ENCODE results near the gene JKAMP.

JKAMP gene

DNA sequence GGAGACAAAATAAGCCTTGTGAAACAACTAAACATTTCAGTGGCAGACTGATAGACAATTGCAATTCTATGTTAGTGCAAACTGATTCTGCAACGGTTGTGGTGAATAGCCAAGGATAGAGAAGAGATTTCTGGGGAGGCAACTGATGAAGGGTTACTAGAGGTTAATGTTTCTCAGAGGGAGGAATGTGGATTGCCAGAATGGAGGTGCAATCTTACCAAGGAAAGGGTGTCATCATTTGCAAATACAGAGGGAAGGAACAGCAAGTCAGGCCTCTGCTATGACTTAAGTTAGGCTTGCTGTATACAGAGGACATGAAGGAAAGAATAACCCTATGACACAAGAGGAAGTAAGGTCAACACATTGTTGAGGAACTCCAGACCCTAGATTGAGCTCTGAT is 56.5 kb downstream of the JKAMP start:
- DNase-seq (ENCODE audit: low spot score), result no peak

DNA sequence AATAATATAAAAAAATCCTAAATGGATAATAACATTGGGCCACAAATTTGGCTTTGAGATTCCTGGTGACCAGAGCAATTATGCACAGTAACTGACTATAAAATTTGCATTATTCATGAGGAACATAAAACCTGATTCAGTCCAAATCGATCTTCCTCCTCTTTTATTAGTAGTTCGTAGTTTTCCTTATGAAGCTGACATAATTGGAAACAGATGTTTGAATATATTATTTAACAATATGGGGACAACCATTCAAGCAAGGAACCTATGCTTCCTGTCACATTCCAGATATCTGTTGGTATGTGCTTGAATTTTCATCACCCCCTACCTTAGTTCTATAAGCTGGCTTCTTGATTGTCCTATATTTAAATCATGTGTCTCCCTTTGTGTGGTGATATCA is 57.4 kb downstream of the JKAMP start:
- DNase-seq (ENCODE audit: low spot score), result no peak

DNA sequence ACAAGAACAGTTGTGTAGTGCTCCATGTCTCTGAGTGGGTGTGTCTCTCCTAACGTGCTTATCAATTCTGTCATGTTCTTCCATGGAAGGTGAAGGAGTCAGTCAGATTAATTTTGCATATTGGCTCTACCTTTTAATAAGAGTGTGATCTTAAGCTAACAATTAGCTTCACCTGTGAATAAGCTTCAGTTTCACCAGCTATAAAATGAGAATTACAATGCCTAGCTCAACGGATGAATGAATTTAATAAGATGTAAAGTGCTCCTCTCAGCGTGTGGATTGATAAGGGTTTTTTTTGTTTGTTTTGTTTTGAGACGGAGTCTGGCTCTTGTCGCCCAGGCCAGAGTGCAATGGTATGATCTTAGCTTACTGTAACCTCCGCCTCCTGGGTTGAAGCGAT is 59.6 kb downstream of the JKAMP start:
- DNase-seq (ENCODE audit: low spot score), result no peak

DNA sequence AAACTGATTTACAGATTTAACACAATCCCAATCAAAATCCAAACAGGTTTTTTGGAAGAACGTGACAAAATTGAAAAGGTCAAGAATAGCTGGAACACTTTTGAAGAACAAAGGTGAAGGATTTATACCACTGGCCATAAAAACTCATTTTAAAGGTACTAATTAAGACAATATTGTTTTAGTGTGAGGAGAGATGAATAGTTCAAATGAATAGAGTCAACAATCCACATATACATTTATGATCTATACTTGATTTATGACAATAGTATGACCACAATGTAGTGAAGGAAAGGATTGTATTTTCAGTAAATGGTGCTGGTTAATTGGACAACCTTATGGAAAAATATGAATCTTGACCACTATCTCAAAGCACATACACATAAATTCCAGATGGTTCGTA is 63.0 kb downstream of the JKAMP start:
- DNase-seq (ENCODE audit: low spot score), result no peak

Measured in AG08395 (cell line).